Activated T-cell treated with anti-CD3 and anti-CD28 coated beads for 48 hours (primary cell): ENCODE data around the gene TNNT1.
"Not testable (repeated sequence)": the region's sequence is repeated elsewhere in the genome, so short reads cannot be mapped to it uniquely, and the experiment has no call there.

Experiments used
- DNase-seq: peaks from one replicate; pipeline ENCODE4 v3.0.0-alpha.2; 2020; ENCODE audit warnings: low read depth

Gene TNNT1

DNA sequence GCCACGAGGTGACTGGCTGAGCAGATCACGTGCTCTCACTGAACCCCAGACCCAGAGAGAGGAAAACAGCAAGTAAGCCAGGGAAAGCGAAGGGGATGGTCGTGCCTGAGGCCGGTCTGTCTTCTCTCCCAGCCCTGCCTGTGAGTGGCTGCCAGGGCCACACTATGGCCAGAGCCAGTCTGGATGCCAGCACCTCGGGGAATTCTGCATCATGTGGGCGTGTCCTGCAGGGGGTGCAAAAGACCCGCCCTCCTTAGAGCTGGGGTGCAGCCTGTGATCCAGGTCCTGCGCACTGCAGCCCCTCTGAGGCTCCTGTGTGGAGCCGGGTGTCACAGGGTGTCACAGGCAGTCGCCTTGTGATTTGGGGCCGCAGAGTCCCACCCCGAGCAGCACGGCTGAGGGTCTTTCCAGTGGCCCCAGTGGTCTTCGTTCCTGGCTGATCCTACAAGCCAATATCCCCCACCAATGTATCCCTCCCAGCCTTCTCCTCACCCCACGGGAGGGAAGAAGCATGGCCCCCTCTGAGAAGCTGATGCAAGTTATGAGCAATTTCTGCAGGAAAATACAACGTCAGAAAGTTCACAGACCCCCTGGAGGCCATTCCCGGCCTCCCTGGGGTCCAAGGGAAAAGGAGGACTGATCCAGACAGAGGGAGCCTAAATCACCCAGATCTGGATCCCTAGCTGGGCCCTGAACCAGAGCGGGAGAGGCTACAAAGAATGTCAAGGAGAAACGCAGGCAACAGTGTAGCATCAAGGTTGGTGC, 39.3 kb downstream of the TNNT1 start:
- no peak for DNase-seq

DNA sequence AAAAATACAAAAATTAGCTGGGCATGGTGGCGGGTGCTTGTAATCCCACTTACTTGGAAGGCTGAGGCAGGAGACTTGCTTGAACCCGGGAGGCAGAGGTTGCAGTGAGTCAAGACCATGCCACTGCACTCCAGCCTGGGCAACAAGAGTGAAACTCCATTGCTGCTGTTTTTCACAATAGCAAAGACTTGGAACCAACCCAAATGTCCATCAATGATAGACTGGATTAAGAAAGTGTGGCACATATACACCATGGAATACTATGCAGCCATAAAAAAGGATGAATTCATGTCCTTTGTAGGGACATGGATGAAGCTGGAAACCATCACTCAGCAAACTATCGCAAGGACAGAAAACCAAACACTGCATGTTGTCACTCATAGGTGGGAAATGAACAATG, 41.8 kb downstream of the TNNT1 start:
- DNase-seq, result not testable (repeated sequence)

DNA sequence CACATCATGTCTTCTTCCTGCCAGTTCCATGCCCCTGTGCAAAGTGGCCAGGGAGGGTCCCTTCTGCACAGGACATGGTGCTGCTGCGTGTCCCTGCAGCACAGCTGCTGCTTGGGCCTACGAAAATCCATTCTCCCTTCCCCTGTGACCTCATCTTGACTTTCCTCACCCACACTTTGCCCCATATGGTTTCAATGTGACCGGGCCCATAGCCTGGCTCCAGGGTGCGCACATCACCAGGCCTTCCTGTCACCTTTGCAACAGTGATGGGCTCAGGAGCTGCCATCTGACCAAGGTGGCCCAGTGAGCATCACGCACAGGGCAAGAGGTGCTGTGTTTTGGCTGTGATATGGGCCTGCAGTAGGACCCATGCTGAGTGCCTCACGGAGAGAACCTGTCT, 42.4 kb downstream of the TNNT1 start:
- DNase-seq, result no peak

DNA sequence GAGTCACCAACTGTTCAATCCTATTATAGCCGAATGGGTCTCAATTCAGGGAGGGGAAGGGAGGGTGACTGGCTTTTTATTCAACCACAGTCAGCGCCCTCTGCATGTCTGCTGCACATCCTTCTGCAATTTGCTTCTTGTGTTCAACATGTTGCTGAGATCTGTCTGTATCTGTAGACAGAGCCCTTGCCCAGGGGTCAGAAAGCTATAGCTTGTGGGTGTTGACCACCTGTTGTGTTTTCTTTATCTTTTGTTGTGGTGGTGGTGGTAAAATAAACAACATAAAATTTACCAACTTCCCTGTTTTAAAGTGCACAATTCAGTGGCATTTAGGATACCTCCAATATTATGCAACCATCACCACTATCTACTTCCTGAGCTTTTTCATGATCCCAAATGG, 43.8 kb downstream of the TNNT1 start:
- no peak for DNase-seq

DNA sequence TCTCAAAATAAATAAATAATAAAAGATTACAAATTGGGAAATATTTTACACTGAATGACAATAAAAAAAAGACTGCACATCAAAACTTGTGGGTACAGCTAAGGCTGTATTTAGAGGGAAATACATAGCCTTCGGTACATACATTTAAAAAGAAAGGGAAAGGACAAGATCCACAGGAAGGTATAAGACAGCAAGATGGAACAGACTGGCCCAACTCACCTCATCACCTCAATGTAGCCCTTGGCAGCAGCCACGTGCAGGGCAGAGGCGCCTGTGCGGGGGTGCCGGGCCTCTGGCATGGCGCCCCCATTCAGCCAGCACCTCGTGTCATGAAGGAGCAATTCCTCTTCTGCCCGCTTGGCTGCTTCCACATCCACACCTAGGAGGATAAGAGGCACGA, 45.8 kb downstream of the TNNT1 start:
- DNase-seq, result no peak

DNA sequence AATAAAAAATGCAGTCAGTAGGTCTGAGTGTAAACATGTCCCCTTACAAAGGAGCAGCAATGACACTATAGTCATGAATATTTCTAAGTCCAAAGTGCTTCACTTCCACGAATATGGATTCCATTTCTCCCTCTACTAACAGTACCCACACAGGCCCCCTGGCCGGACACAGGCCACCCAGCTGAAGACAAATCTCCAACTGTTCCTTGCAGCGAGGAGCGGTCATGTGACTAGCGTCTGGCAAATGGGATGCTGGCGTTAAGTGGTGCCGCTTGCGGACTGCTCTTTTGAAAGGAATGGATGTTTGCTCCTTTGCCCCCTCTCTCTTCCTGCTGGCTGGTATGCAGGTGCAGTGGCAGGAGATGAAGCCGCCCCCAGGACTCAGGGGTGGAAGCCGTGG, 47.7 kb downstream of the TNNT1 start:
- DNase-seq, result no peak

DNA sequence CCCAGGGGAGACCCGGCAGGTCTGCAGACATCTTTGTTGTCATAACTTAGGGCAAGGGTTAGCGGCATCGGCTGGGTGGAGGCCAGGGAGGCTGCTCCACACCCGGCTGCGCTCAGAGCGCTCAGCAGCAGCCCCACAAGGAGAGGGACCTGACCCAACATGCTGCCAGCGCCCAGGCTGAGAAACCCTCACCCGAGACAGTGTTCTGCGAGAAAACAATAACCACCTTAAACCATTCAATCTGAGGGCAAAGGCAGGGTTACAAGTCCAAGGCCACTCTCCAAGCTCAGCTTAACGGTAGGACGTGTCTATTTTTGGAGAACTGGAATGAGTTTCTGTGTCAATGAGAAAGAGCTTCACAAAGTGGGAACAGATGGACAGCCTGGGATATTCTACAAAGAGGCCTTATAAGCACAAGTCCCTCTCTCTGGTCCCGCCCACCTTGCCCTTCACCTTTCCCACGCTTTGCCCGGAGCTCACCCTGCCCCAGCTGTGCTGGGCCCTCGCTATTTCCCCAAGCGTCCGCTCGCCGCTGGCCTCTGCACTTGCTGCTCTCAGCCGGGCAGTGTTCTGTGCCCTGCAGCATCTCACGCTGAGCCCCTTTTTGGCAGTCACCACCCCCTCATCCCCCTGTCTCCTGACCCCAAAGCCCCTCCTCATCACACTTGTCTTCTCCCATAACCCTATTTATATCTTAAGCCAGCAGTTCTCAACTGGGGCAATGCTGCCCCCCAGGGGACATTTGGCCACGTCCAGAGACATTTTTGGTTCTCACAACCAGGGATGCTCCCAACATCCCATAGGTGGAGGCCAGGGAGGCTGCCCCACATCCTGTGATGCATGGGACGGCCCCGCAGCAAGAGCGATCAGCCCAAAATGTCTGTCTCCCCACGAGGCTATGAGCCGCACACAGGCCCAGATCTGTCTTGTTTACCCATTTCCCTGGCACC, 49.2 kb downstream of the TNNT1 start:
- DNase-seq, result no peak

DNA sequence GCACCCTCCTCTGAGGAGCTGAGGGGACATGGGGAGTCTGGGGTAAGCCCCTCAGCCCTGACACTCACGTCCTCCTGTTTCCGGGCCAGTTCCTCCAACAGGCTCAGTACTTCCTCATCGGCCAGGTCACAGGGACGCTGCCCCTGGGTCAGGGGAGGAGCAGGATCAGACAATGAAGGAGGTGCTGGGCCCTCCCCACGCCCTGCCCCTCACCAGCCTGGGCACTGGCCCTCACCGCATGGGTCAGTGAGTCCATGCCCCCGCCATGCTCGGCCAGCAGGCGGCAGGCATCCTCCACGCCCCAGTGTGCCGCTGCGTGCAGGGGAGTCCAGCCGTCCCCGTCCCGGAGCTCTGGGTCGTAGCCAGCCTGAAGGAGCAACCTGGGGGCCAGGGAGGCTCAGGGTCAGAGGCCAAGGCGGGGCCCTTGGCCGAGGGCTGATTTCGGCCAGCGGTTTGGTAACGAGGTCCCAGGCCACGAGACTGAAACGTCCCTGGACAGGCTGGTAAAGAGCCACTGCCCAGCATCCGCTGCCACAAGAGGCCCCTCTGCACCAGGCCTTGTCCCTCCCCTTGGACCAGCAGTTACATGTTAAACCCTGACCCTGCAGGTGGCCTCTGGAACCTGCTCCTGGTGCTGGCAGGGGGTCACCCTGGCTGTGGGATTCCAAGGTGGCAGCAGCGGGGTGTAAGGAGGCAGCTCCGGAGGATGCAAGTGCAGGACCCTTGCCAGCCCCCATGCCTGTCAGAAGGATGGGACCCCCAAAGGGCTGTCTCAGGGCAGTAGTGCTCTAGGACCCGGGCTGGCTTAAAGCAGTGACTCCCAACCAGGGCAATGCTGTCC, 50.1 kb downstream of the TNNT1 start:
- DNase-seq, result no peak

DNA sequence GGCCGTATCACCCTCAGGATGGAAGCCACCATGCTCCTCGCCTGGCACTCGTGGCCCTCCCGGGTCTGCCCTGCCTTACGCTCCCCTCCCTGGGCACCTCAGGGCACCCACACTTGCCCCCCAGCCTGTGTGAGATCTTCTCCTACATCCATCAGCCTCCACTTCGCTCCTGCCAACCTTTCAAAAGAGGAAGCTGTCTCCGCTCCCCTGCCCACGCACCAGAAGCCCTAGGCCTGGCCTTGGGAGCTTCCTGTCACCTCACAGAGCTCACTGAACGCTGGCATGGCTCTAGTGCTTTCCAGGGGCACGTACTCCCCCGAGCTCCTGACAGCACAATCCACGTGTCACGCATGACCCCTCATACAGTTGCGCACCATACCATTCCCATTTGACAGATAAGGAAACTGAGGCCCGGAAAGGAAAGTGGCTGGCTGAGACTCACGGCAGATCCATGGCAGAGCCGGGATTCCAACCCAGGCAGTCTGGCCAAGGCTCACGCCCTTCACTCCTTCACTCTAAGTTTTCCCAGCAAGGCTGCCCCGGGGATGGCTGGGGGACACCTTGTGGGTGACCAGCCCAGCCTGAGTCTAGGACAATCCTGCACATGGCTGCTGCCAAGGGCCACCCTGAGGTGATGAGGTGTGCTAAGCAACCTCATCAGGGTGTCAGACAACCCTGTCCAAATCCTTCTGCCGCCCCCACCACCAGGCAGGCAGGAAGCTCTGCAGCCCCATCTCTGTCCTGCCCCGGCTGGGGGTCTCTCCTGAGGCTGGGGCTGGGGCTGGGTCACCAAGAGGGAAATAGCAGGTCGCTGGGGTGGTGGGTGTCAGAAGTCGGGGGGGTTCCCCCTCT, 50.9 kb downstream of the TNNT1 start:
- no peak for DNase-seq

DNA sequence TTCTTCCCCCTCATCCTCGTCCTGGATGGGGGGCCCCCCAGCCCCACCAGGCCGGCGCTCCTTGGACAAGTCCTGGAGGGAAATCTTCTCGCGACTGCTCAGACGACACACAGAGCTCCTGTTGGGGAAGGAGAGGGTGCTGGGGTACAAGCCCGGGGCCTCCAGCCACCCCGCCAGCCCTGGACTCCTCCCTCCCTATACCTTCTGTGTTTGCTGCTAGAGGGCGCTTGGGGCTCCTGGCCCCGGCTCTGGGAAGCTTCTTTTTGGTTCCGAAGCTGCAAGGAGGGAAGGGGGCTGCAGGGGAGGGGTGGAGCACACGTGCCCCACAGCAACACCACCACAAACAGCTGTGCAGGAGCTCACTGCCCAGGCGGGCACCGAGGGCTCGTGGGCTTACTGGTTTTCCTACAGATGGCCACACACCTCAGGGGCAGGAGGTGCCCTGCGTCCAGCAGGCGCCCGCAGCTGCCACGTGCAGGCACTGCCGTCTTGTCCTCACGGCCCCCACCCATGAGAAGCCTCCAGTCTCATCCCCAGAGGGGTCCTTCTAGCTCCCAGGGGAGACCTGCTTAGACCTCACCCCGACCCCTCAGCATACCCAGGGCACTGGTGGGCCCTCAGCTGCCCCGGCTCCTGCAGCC, 52.8 kb downstream of the TNNT1 start:
- DNase-seq, result no peak

DNA sequence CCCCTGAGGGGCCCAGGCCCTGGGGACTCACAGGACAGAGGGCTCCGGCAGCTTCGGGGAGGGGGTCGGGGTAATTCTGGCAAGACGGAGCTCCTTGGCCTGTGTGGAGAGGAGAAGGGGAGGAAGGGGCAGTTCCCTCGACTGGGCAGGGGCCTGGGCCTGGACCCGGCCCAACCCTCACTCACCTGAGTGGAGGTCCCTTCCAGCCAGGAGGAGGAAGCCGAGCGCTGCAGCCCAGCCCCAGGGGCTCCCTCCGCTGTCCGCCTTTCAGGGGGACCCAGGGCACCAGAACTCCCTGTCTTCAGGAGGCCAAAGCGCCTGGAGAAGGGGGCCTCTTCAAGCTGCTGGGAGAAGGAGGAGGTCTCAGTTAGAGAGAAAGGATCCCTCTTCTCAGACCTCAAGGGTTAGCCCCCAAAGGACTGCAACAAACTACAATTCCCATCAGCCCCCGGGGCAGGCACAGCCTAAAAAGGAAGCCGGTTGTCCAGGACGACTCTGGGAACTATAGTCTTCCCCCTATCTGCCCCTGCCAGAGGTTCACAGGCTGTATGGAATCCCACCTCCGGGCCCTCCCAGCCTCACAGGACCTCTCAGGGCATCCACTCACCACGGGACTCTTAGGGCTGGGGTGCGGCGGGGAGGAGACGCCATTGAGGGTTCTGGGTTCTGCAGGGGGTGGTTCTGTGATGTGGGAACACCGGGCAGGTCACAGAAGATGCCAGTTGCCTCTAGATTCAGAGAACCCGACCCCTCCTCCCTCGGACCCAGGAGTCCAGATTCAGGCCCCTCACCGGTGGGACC, 53.5 kb downstream of the TNNT1 start:
- no peak for DNase-seq

DNA sequence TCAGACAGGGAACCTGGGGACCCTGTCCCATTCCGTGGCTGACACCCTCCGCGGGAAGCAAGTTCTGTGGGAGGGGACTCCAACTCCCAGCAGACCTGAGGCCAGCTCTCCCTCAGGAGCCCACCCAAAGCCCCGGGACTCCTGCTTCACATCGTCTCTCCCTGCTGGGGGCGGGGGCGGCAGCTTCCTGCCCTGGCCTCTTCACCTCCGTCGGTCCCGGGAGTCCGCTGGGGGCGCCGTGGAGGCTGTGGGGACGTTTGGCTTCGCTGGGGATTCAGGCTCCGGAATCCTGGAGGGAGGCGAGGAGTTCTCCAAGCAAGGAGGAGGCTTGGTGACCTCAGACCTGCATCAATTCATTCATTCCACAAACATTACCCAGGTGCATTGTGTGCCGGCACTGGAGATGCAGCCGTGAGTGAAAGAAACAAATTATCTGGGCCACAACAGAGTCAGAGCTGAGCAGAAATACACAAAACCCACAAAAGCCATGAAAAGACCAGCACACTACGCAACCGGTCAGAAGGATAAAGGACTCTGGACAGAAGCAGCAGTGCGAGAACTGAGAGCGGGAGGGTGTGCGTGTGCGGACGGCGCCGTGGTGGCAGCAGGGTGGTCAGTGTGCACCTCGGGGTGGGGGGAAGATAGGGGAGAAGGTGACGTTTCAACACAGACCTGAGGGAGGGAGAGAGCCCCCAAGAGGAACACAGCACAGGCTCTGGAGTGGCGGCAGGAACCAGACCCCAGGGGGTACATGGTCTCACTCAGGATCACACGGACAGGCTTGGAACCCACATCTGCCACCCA, 54.3 kb downstream of the TNNT1 start:
- DNase-seq, result no peak

DNA sequence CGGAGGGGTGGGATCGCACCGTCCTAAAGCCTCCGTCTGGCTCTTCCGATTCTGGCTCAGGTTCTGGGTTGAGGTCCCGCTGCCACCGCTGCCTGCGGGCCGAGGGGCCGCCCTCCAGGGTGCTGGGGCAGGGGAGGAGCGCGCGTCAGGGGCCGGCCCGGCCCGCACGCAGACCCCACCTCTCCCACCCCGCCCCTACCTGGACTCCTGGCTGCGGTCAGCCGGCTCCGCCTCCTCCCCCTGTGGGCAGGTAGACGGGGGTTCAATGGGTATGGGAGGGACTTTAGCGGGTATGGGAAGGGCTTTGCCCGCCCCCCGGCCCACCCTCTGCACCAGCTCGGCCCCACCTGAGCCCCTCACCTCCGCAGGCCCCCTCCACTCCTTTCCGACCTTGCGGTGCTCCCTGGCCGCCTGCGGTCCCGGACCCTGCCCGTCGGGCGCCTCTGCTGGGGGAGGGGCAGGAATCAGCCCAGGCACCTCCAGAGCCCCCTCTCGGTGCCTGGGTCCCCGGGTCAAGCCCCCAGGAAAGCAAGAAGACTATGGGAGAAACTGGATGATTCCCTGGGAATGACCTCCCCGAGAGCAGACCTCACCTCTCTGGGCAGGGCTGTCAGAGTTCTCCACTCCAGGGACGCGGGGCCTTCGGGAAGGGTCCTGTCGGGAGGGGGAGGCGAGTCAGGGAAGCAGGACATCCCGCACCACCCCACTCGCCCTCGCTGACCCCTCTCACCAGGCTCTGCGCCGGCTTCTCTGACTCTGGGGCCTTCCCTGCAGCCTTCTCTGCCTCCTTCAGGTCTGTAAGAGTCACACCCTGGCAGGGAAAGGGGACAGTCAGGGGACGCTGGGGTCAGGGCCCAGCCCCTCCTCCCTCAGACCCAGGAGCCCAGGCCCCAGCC, 56.3 kb downstream of the TNNT1 start:
- no peak for DNase-seq

DNA sequence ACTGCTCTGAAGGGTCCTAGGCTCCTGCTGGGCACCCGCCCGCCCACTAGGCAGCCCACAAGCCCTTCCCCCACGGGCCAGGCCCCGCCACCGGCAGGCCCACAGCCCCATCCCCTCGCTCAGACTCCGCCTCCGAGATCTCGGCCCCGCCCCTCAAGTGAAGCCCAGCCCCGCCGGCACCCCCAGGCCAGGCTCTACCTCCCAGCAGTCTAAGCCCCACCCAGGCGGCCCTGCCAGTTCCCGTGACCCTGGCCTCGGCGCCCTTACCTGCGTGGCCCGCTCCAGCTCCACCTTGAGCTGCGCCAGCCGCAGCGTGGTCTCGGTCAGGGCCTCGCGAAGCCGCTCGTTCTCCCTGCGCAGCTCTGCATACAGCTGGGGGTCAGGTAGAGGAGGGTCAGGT, 57.1 kb downstream of the TNNT1 start:
- DNase-seq, result no peak

DNA sequence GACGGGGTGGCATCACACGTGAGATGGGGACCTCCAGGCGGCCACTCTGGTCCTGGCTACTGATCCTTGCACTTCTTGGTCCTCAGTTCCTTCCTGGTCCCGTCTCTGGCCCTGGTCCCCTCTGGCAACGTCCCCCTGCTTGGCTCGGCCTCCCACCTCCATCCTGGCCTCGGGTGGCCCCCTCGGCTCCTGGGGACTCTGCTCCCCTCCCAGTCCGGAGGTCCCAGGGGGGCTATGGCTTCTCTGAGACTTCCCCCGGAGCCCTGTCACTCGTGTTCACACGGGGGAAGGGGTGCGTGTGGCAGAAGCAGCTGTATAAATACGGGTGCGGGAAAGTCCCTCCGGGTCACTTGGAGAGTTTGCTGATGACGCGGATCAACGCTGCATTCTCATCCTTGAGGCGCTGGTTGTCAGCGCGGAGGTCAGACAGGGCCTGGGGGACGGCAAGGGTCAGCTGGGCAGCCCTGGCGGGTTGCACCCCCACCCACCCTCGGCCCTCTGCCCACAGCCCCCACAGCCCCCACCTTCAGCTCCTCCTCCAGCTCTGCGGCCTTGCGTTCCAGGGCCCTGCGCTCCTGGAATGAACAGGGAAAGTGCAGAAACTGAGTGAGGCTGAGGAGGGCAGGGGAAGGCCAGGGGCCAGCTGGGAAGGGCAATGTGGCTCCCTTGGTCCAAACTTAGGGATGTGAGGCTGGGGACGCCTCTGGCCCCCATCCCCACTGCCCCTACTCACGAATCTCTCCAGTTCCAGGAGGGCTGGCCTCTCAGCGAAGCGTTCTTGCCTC, 57.7 kb downstream of the TNNT1 start:
- DNase-seq, result no peak

DNA sequence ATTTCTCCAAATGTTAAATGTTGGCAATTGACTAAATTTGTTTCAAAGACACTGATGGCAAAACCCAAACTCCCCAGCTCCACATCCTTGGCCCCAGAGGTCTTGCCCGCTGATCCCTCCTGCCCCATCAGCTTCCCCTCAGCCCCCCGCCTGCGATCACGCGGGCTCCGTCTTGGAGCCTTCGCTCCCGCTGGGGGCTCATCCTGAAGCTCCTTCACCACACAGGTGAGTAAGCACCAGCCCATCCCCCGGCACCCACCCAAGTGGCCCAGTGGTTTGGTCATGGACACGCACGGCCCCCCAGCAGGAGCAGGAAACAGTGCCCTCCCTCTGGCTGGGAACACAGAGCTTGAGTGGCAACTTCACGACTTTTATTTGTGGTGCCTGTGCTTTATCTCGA, 58.4 kb downstream of the TNNT1 start:
- DNase-seq, result no peak

DNA sequence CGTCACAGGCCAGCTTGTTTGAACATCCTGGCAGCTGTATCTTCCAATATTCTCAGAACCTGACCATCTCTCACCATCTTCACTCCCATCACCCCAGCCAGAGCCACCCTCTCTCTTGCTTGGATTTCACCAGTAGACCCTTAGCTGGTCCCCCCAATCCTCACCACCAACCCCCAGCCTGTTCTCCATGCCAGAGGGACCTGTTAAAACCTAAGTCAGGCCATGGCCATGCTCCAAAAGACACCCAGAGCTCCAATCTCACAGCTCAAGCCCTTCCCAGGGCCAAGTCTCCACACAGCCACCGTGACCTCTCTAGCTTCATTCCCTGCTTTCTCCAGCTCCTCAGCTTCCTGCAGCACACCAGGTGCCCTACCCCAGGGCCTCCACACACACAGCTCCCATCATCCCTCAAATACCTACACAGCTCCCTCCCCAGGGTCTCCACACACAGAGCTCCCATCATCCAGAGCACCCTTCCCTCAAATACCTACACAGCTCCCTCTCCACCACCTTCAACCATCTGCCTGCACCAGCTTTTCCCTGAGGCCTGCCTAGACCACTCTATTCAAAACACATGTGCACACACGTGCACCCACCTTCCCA, 59.6 kb downstream of the TNNT1 start:
- no peak for DNase-seq
